H1 (cell line): Measurements from ENCODE around the gene NHSL2. TPM values are rescaled to one million over a fixed set of nuclear protein-coding genes. Genes with fewer than 3 reads are reported as not detected.

Source experiments
- CTCF ChIA-PET: fragments of 300-600 bp; sonication (Branson Sonifier 250); formaldehyde crosslinking; loops from one replicate; lab custom pipeline; 2021; ENCODE audit not compliant: partially characterized antibody; lab: Charles Lee
- POLR2A ChIA-PET: fragments of 300-600 bp; sonication (Branson Sonifier 250); formaldehyde crosslinking; loops from one replicate; lab custom pipeline; 2021; ENCODE audit warnings: inconsistent platforms; ENCODE audit not compliant: partially characterized antibody; lab: Charles Lee
- DNase-seq, 2 experiments: peaks; one replicate each; pipeline versions ENCODE4 v3.0.0 to v3.0.0-alpha.2; 2010 to 2022; ENCODE audit warnings: low spot score in 2 of 2, low read depth in 1 of 2, mixed read lengths in 1 of 2
- FAIRE-seq: peaks from 2 replicates; lab custom pipeline; 2011; peaks lifted over from hg19 to GRCh38; lab: Jason Lieb, UNC
- H2AFZ ChIP-seq: 2 replicates; pipeline ENCODE4 v1.8.1; 2012; ENCODE audit warnings: low read length, inconsistent platforms
- H2AK5ac ChIP-seq: 2 replicates; pipeline ENCODE4 v1.6.1; 2013; ENCODE audit warnings: low read depth, low read length
- H2BK120ac ChIP-seq: replicated peaks from 2 replicates; pipeline ENCODE3; 2013; ENCODE audit warnings: low read depth, low read length, inconsistent platforms
- H2BK12ac ChIP-seq: 2 replicates; pipeline ENCODE4 v1.6.1; 2013; ENCODE audit warnings: low read depth, low read length
- H2BK15ac ChIP-seq: 2 replicates; pipeline ENCODE4 v1.6.1; 2013; ENCODE audit warnings: low read length
- H2BK20ac ChIP-seq: 2 replicates; pipeline ENCODE4 v1.6.1; 2013; ENCODE audit warnings: low read length
- H2BK5ac ChIP-seq: 2 replicates; pipeline ENCODE4 v1.6.1; 2013; ENCODE audit warnings: low read depth, low read length
- H3K14ac ChIP-seq: 2 replicates; pipeline ENCODE4 v1.6.1; 2013; ENCODE audit warnings: inconsistent platforms; ENCODE audit not compliant: insufficient read length
- H3K18ac ChIP-seq: 2 replicates; pipeline ENCODE4 v1.6.1; 2013; ENCODE audit warnings: low read length; ENCODE audit errors: extremely low read depth
- H3K23ac ChIP-seq: 2 replicates; pipeline ENCODE4 v1.6.1; 2013; ENCODE audit warnings: inconsistent platforms; ENCODE audit not compliant: insufficient read length
- H3K23me2 ChIP-seq: 2 replicates; pipeline ENCODE4 v1.6.1; 2013; ENCODE audit warnings: low read depth, low read length
- H3K27ac ChIP-seq: 2 replicates; pipeline ENCODE4 v1.6.1; 2011; ENCODE audit warnings: low read depth, low read length, inconsistent platforms
- H3K27me3 ChIP-seq, 4 experiments: replicated peaks in 1 of 4; 1 replicate in 1 of 4; 2 replicates in 3 of 4; pipeline versions ENCODE4 v1.6.1 to v1.8.1; 2011 to 2013; ENCODE audit warnings: low read length in 3 of 4, mild to moderate bottlenecking in 3 of 4, inconsistent platforms in 2 of 4, mixed read lengths in 2 of 4, moderate library complexity in 1 of 4; ENCODE audit not compliant: control insufficient read depth in 3 of 4, insufficient read depth in 3 of 4; ENCODE audit errors: extremely low read depth in 1 of 4
- H3K36me3 ChIP-seq, 4 experiments: 2 replicates each; pipeline versions ENCODE4 v1.6.1 to v1.8.1; 2011 to 2013; ENCODE audit warnings: mild to moderate bottlenecking in 4 of 4, low read length in 3 of 4, moderate library complexity in 2 of 4, control low read depth in 1 of 4, inconsistent platforms in 1 of 4; ENCODE audit not compliant: insufficient read depth in 4 of 4, control insufficient read depth in 2 of 4
- H3K4ac ChIP-seq: replicated peaks from 2 replicates; pipeline ENCODE3; 2013; ENCODE audit warnings: low read length, low read depth, mixed read lengths, inconsistent platforms; ENCODE audit not compliant: insufficient read length
- H3K4me1 ChIP-seq, 4 experiments: replicated peaks in 1 of 4; 1 replicate in 1 of 4; 2 replicates in 3 of 4; pipeline versions ENCODE4 v1.6.1 to v1.8.1; 2011 to 2013; ENCODE audit warnings: low read length in 3 of 4, inconsistent platforms in 2 of 4, mixed read lengths in 1 of 4; ENCODE audit not compliant: insufficient read depth in 4 of 4, control insufficient read depth in 3 of 4
- H3K4me2 ChIP-seq, 2 experiments: 2 replicates each; pipeline versions ENCODE4 v1.6.1 to v1.8.1; 2011 to 2013; ENCODE audit warnings: low read depth in 2 of 2, low read length in 2 of 2, control low read depth in 1 of 2, inconsistent platforms in 1 of 2, mild to moderate bottlenecking in 1 of 2; ENCODE audit not compliant: insufficient read depth in 1 of 2
- H3K4me3 ChIP-seq, 4 experiments: fragments of 200-600, 300-600 bp in 1 of 4; sonication (generic), shearing (Covaris generic), sonication (Bioruptor Twin) in 1 of 4; 2 replicates each; pipeline versions ENCODE4 v1.5.1 to v1.8.1; 2011 to 2016; ENCODE audit warnings: low read length in 4 of 4, low read depth in 3 of 4, control low read depth in 2 of 4, inconsistent platforms in 2 of 4, mild to moderate bottlenecking in 2 of 4, mixed read lengths in 1 of 4, moderate library complexity in 1 of 4; ENCODE audit not compliant: insufficient read depth in 2 of 4; ENCODE audit errors: extremely low read depth in 1 of 4
- H3K56ac ChIP-seq: replicated peaks from 2 replicates; pipeline ENCODE3; 2013; ENCODE audit warnings: low read depth, mild to moderate bottlenecking, mixed read lengths, low read length, inconsistent platforms; ENCODE audit not compliant: insufficient read length
- H3K79me1 ChIP-seq: 2 replicates; pipeline ENCODE4 v1.6.1; 2013; ENCODE audit warnings: low read depth, low read length, control low read depth
- H3K79me2 ChIP-seq, 2 experiments: 2 replicates each; pipeline versions ENCODE4 v1.6.1 to v1.8.1; 2012 to 2013; ENCODE audit warnings: low read length in 2 of 2, mild to moderate bottlenecking in 2 of 2, inconsistent platforms in 1 of 2; ENCODE audit not compliant: insufficient read depth in 2 of 2, control insufficient read depth in 1 of 2
- H3K9ac ChIP-seq, 4 experiments: replicated peaks in 1 of 4; 1 replicate in 1 of 4; 2 replicates in 3 of 4; pipeline versions ENCODE4 v1.6.1 to v1.8.1; 2011 to 2013; ENCODE audit warnings: low read depth in 3 of 4, low read length in 3 of 4, control low read depth in 2 of 4, mild to moderate bottlenecking in 2 of 4, moderate library complexity in 2 of 4, inconsistent platforms in 1 of 4; ENCODE audit errors: extremely low read depth in 1 of 4
- H3K9me3 ChIP-seq, 2 experiments: 2 replicates each; pipeline versions ENCODE4 v1.6.1 to v1.8.1; 2012 to 2013; ENCODE audit warnings: mild to moderate bottlenecking in 2 of 2, moderate library complexity in 2 of 2, control low read depth in 1 of 2, inconsistent platforms in 1 of 2, low read depth in 1 of 2, low read length in 1 of 2, mixed read lengths in 1 of 2; ENCODE audit not compliant: insufficient read depth in 2 of 2
- H4K20me1 ChIP-seq, 2 experiments: replicated peaks in 1 of 2; 2 replicates each; pipeline versions ENCODE3 to v1.8.1; 2011 to 2013; ENCODE audit warnings: inconsistent platforms in 2 of 2, low read length in 2 of 2, mild to moderate bottlenecking in 1 of 2; ENCODE audit not compliant: insufficient read depth in 2 of 2, control insufficient read depth in 1 of 2
- H4K5ac ChIP-seq: 2 replicates; pipeline ENCODE4 v1.6.1; 2013; ENCODE audit warnings: low read length, low read depth, mixed read lengths, inconsistent platforms; ENCODE audit not compliant: insufficient read length
- H4K8ac ChIP-seq: 2 replicates; pipeline ENCODE4 v1.8.0; 2013; ENCODE audit warnings: mild to moderate bottlenecking, moderate library complexity, low read length, inconsistent platforms; ENCODE audit not compliant: insufficient read depth; ENCODE audit errors: extremely low read depth
- H4K91ac ChIP-seq: replicated peaks from 2 replicates; pipeline ENCODE3; 2013; ENCODE audit warnings: low read length, mixed read lengths, inconsistent platforms; ENCODE audit not compliant: insufficient read length
- CHD2 ChIP-seq: IDR thresholded peaks from 2 replicates; pipeline ENCODE4 v1.6.1; 2012; ENCODE audit warnings: low read length, improper control_type of control experiment
- GTF2F1 ChIP-seq: IDR thresholded peaks from 2 replicates; pipeline ENCODE4 v1.6.1; 2012; ENCODE audit warnings: low read depth, low read length, improper control_type of control experiment, borderline replicate concordance
- HDAC2 ChIP-seq, 2 experiments: fragments of 300-600 bp in 1 of 2; sonication (generic) in 1 of 2; IDR thresholded peaks; 2 replicates each; pipeline ENCODE4 v1.6.1; 2011 to 2012; ENCODE audit warnings: low read depth in 2 of 2, low read length in 2 of 2, mild to moderate bottlenecking in 2 of 2, moderate library complexity in 2 of 2, borderline replicate concordance in 1 of 2, inconsistent platforms in 1 of 2
- HDAC6 ChIP-seq: IDR thresholded peaks from one replicate; pipeline ENCODE4 v1.7.1; 2012; ENCODE audit warnings: low read depth, mild to moderate bottlenecking, inconsistent platforms, low read length, moderate library complexity
- KDM5A ChIP-seq: fragments of 200-600 bp; IDR thresholded peaks from 2 replicates; pipeline ENCODE4 v1.7.1; 2012; ENCODE audit warnings: mild to moderate bottlenecking, low read length, inconsistent platforms, mixed read lengths
- RAD21 ChIP-seq, 2 experiments: IDR thresholded peaks in 1 of 2; conservative IDR thresholded peaks in 1 of 2; 2 replicates each; pipeline ENCODE4 v1.6.1; 2011; ENCODE audit warnings: low read depth in 2 of 2, low read length in 2 of 2, improper control_type of control experiment in 1 of 2, inconsistent platforms in 1 of 2, mild to moderate bottlenecking in 1 of 2, moderate library complexity in 1 of 2
- RBBP5 ChIP-seq: IDR thresholded peaks from 2 replicates; pipeline ENCODE4 v1.7.1; 2012; ENCODE audit warnings: low read depth, mild to moderate bottlenecking, inconsistent platforms, low read length, moderate library complexity, borderline replicate concordance
- SIRT6 ChIP-seq: IDR thresholded peaks from one replicate; pipeline ENCODE4 v1.7.1; 2012; ENCODE audit warnings: low read length, inconsistent platforms
- SP4 ChIP-seq: IDR thresholded peaks from 2 replicates; pipeline ENCODE4 v1.6.1; 2012; ENCODE audit warnings: low read length, inconsistent platforms
- TAF1 ChIP-seq: IDR thresholded peaks from 2 replicates; pipeline ENCODE4 v1.6.1; 2011; ENCODE audit warnings: mild to moderate bottlenecking, low read depth, low read length
- WGBS, 2 experiments: shearing (Covaris generic) in 1 of 2; methylation state at CpG; one replicate each; pipeline versions ENCODE4 v1.1.6 to v1.1.7; 2013 to 2015; ENCODE audit warnings: low lambda C conversion rate in 2 of 2, mixed read lengths in 2 of 2, inconsistent platforms in 1 of 2, low coverage in 1 of 2, missing lambda C conversion rate in 1 of 2; ENCODE audit not compliant: insufficient replicate concordance in 2 of 2, insufficient coverage in 1 of 2, insufficient read length in 1 of 2; ENCODE audit errors: extremely low coverage in 1 of 2, missing lambda C conversion rate in 1 of 2; 5-methylcytosine and 5-hydroxymethylcytosine counted together
- polyA plus RNA-seq, 7 experiments: library from polyadenylated mRNA; depleted of rRNA in 3 of 7; stranded (reverse) in 5 of 7; unstranded in 2 of 7; fragments of >200 nt in 5 of 7; fragments of 200-250 nt in 2 of 7; gene quantifications; 1 replicate in 5 of 7; 2 replicates in 1 of 7; 4 replicates in 1 of 7; pipeline versions ENCODE4 v1.2.1 to v1.2.3, GENCODE V29; 2011 to 2013; ENCODE audit warnings: missing spikeins in 2 of 7, mixed read lengths in 2 of 7
- total RNA-seq: library from RNA; stranded (reverse); fragmentation: NEBNext Ultra II Directional; extraction: Animal tissue kit (Norgen Biotek cat#: 25700); gene quantifications from 2 replicates; pipeline ENCODE4 v1.2.1, GENCODE V29; 2021
- TF ChIP-seq, protein P1 (sequence below): IDR thresholded peaks from 2 replicates; pipeline ENCODE4 v1.6.1; 2012; ENCODE audit warnings: inconsistent platforms
- TF ChIP-seq, protein P2 (sequence below), 3 experiments: IDR thresholded peaks; 1 replicate in 2 of 3; 2 replicates in 1 of 3; pipeline versions ENCODE4 v1.5.1 to v1.6.1; 2011; ENCODE audit warnings: low read length in 3 of 3, mild to moderate bottlenecking in 3 of 3, inconsistent platforms in 2 of 3, low read depth in 1 of 3, moderate library complexity in 1 of 3; ENCODE audit not compliant: insufficient read depth in 1 of 3; ENCODE audit errors: control extremely low read depth in 1 of 3

The NHSL2 gene
- total and polyA plus RNA-seq, 2 of the 8 experiments (the other 6 are each of a cell fraction or from before 2014, with no cell fraction given), result 3.7 to 7.2 TPM

GRCh38 chrX:71867680-71868079 lies 43.0 kb upstream of the NHSL2 start:
- H4K5ac ChIP-seq, result no peak overlapping the region
- H3K4me2 ChIP-seq, result no peak overlapping the region
- H2BK12ac ChIP-seq, result no peak overlapping the region
- CTCF ChIA-PET, result no interaction called here
- no peak overlapping the region for H3K14ac ChIP-seq
- no peak overlapping the region for H2BK5ac ChIP-seq
- H2BK20ac ChIP-seq, result no peak overlapping the region
- no peaks in the 10 kb centered on the region for H3K9me3 ChIP-seq
- H3K27me3 ChIP-seq, result no peaks in the 10 kb centered on the region
- H2AK5ac ChIP-seq, result no peak overlapping the region
- DNase-seq, result no peak
- H2BK120ac ChIP-seq, result no peak overlapping the region
- WGBS, 2 experiments, result 97% methylated on average over 12 of the region's 16 CpGs; no CpG with 5 or more reads in 1 of the 2 experiments
- no peaks in the 10 kb centered on the region; a peak in 1 of 7 replicates for H3K4me1 ChIP-seq
- no peak overlapping the region for H4K91ac ChIP-seq
- no peak overlapping the region for H3K9ac ChIP-seq
- H4K8ac ChIP-seq, result no peak overlapping the region
- FAIRE-seq, result no peak
- H3K4me3 ChIP-seq, result no peak overlapping the region
- no peak overlapping the region for H2BK15ac ChIP-seq
- H3K4ac ChIP-seq, result no peak overlapping the region
- no peak overlapping the region for H3K27ac ChIP-seq
- no peak overlapping the region for H3K23ac ChIP-seq
- H3K23me2 ChIP-seq, result no peaks in the 10 kb centered on the region
- no peak overlapping the region for H3K18ac ChIP-seq
- POLR2A ChIA-PET, result no interaction called here
- no peaks in the 10 kb centered on the region for H4K20me1 ChIP-seq
- no peak overlapping the region for H3K56ac ChIP-seq
- no peaks in the 10 kb centered on the region for H3K79me1 ChIP-seq
- no peaks in the 10 kb centered on the region for H3K36me3 ChIP-seq
- H2AFZ ChIP-seq, result no peak overlapping the region
- H3K79me2 ChIP-seq, result no peaks in the 10 kb centered on the region
- TF ChIP-seq GTF2F1, result no peak
- no peak for TF ChIP-seq SIRT6
- TF ChIP-seq HDAC2 (IDR thresholded peaks at IDR 0.05; ENCODE audit: borderline replicate concordance in 1 of 2, low read depth in 2 of 2, low read length in 2 of 2), result no peak
- TF ChIP-seq TAF1, result no peak
- TF ChIP-seq RBBP5, result no peak
- no peak for TF ChIP-seq KDM5A
- TF ChIP-seq HDAC6, result no peak
- TF ChIP-seq, protein P1, sequence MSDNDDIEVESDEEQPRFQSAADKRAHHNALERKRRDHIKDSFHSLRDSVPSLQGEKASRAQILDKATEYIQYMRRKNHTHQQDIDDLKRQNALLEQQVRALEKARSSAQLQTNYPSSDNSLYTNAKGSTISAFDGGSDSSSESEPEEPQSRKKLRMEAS, result no peak
- no peak for TF ChIP-seq RAD21 (IDR thresholded peaks at IDR 0.05 in 1 of 2, conservative IDR thresholded peaks at IDR 0.05 in 1 of 2; ENCODE audit: low read depth in 2 of 2, low read length in 2 of 2)
- TF ChIP-seq SP4, result no peak
- TF ChIP-seq CHD2, result no peak
- TF ChIP-seq, protein P2, sequence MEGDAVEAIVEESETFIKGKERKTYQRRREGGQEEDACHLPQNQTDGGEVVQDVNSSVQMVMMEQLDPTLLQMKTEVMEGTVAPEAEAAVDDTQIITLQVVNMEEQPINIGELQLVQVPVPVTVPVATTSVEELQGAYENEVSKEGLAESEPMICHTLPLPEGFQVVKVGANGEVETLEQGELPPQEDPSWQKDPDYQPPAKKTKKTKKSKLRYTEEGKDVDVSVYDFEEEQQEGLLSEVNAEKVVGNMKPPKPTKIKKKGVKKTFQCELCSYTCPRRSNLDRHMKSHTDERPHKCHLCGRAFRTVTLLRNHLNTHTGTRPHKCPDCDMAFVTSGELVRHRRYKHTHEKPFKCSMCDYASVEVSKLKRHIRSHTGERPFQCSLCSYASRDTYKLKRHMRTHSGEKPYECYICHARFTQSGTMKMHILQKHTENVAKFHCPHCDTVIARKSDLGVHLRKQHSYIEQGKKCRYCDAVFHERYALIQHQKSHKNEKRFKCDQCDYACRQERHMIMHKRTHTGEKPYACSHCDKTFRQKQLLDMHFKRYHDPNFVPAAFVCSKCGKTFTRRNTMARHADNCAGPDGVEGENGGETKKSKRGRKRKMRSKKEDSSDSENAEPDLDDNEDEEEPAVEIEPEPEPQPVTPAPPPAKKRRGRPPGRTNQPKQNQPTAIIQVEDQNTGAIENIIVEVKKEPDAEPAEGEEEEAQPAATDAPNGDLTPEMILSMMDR (IDR thresholded peaks at IDR 0.05; ENCODE audit: control extremely low read depth in 1 of 3, insufficient read depth in 1 of 3, low read depth in 1 of 3, low read length in 3 of 3), result no peak
